DOHH2 (cell line): ENCODE data around the gene CYP2W1.

Experiments
- EZH2phosphoT487 ChIP-seq: fragments of 200-600 bp; sonication (generic); IDR thresholded peaks from 2 replicates; pipeline ENCODE4 v1.6.1; 2017; ENCODE audit warnings: borderline replicate concordance, mild to moderate bottlenecking, antibody characterized with exemption, low read length, moderate library complexity, mixed read lengths
- TF ChIP-seq, protein P1 (sequence below): fragments of 200-600 bp; sonication (generic); IDR thresholded peaks from one replicate; pipeline ENCODE4 v1.5.1; 2014; ENCODE audit warnings: antibody characterized with exemption, mild to moderate bottlenecking, low read depth, low read length; ENCODE audit not compliant: poor library complexity, severe bottlenecking

DNA sequence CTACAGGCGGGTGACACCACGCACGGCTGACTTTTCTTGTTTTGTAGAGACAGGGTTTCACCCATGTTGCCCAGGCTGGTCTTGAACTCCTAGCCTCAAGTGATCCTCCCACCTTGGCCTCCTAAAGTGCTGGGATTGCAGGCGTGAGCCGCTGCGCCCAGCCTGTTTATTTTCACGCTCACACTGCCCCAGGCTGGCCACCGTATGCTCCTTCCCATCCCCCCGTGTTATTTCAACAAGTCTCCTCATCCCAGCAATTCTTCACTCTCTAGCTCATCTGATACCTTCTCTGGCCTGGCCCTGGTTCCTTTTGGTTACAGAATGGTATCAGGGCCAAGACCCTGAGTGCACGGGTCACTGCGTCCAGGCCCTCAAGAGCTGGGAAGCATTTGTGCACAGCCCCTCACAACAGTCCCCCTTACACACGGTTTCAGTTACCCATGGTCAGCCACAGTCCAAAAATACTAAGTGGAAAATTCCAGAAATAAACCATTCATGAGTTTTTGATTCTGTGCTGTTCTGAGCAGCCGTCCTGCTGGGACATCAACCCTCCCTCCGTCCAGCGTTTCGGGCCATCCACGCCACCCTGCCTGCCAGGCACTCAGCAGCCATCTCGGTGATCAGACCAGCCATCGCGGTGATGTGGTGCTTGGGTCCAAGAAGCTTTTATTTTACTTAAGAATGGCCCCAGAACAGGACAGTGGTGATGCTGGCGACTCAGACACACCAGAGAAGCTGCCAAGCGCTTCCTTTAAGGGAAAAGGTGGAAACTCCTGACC is 16.5 kb upstream of the CYP2W1 start:
- TF ChIP-seq, protein P1, sequence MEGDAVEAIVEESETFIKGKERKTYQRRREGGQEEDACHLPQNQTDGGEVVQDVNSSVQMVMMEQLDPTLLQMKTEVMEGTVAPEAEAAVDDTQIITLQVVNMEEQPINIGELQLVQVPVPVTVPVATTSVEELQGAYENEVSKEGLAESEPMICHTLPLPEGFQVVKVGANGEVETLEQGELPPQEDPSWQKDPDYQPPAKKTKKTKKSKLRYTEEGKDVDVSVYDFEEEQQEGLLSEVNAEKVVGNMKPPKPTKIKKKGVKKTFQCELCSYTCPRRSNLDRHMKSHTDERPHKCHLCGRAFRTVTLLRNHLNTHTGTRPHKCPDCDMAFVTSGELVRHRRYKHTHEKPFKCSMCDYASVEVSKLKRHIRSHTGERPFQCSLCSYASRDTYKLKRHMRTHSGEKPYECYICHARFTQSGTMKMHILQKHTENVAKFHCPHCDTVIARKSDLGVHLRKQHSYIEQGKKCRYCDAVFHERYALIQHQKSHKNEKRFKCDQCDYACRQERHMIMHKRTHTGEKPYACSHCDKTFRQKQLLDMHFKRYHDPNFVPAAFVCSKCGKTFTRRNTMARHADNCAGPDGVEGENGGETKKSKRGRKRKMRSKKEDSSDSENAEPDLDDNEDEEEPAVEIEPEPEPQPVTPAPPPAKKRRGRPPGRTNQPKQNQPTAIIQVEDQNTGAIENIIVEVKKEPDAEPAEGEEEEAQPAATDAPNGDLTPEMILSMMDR, result no peak
- no peak for TF ChIP-seq EZH2phosphoT487
